H1 (cell line): ENCODE results near the gene HEATR5A.

Source experiments
- CHD2 ChIP-seq: IDR thresholded peaks from 2 replicates; pipeline ENCODE4 v1.6.1; 2012; ENCODE audit warnings: low read length, improper control_type of control experiment
- CREB1 ChIP-seq: IDR thresholded peaks from 2 replicates; pipeline ENCODE4 v1.6.1; 2012; ENCODE audit warnings: inconsistent platforms
- GABPA ChIP-seq: IDR thresholded peaks from 2 replicates; pipeline ENCODE4 v1.6.1; 2011; ENCODE audit warnings: mild to moderate bottlenecking, low read length, moderate library complexity, borderline replicate concordance; ENCODE audit not compliant: insufficient read depth
- TAF1 ChIP-seq: IDR thresholded peaks from 2 replicates; pipeline ENCODE4 v1.6.1; 2011; ENCODE audit warnings: mild to moderate bottlenecking, low read depth, low read length
- TF ChIP-seq, protein P1 (sequence below): IDR thresholded peaks from 2 replicates; pipeline ENCODE4 v1.6.1; 2012; ENCODE audit warnings: low read length, inconsistent platforms
- TF ChIP-seq, protein P2 (sequence below): IDR thresholded peaks from 2 replicates; pipeline ENCODE4 v1.6.1; 2011; ENCODE audit warnings: low read depth, mild to moderate bottlenecking, low read length; ENCODE audit not compliant: insufficient read depth
- TF ChIP-seq, protein P3 (sequence below), 3 experiments: IDR thresholded peaks; 1 replicate in 2 of 3; 2 replicates in 1 of 3; pipeline versions ENCODE4 v1.5.1 to v1.6.1; 2011; ENCODE audit warnings: low read length in 3 of 3, mild to moderate bottlenecking in 3 of 3, inconsistent platforms in 2 of 3, low read depth in 1 of 3, moderate library complexity in 1 of 3; ENCODE audit not compliant: insufficient read depth in 1 of 3; ENCODE audit errors: control extremely low read depth in 1 of 3

DNA sequence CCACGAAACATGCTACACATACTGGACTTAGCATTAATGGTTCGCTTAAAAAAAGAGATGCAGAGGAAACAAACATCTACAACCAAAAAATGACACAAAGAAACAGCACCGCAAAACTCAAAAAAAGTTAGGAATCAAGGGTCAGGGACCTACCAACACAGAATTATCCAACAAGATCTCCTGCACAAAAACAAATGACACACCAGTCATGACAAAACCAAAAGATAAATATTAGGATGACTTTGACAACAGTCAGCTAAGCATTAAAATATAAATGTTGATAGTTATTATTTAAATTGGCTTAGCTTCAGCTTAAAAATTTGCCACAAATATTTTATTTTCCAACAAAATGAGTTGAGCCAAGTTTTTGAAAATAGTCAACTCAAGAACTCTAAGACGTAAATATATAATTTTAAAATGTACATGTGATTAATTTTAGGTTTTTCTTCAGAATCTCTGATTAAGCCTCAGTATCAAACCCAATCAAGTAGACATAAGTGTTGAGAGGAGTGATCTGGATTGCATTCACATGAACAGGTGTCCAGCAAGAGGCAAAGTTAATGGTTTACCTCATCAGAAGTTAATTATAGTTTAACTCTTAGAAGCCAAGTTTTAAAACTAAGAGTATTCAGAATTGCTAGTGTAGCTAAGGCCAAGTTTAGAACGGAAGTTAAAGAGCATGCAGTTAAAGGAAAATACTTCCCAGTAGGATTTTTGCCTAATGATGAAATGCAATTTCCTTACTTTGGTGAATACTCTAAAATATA is 79.9 kb downstream of the HEATR5A start:
- TF ChIP-seq CREB1 = no peak
- TF ChIP-seq CHD2 = no peak
- TF ChIP-seq, protein P1, sequence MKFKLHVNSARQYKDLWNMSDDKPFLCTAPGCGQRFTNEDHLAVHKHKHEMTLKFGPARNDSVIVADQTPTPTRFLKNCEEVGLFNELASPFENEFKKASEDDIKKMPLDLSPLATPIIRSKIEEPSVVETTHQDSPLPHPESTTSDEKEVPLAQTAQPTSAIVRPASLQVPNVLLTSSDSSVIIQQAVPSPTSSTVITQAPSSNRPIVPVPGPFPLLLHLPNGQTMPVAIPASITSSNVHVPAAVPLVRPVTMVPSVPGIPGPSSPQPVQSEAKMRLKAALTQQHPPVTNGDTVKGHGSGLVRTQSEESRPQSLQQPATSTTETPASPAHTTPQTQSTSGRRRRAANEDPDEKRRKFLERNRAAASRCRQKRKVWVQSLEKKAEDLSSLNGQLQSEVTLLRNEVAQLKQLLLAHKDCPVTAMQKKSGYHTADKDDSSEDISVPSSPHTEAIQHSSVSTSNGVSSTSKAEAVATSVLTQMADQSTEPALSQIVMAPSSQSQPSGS = no peak
- TF ChIP-seq, protein P2, sequence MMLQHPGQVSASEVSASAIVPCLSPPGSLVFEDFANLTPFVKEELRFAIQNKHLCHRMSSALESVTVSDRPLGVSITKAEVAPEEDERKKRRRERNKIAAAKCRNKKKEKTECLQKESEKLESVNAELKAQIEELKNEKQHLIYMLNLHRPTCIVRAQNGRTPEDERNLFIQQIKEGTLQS = no peak
- TF ChIP-seq, protein P3, sequence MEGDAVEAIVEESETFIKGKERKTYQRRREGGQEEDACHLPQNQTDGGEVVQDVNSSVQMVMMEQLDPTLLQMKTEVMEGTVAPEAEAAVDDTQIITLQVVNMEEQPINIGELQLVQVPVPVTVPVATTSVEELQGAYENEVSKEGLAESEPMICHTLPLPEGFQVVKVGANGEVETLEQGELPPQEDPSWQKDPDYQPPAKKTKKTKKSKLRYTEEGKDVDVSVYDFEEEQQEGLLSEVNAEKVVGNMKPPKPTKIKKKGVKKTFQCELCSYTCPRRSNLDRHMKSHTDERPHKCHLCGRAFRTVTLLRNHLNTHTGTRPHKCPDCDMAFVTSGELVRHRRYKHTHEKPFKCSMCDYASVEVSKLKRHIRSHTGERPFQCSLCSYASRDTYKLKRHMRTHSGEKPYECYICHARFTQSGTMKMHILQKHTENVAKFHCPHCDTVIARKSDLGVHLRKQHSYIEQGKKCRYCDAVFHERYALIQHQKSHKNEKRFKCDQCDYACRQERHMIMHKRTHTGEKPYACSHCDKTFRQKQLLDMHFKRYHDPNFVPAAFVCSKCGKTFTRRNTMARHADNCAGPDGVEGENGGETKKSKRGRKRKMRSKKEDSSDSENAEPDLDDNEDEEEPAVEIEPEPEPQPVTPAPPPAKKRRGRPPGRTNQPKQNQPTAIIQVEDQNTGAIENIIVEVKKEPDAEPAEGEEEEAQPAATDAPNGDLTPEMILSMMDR (IDR thresholded peaks at IDR 0.05; ENCODE audit: control extremely low read depth in 1 of 3, insufficient read depth in 1 of 3, low read depth in 1 of 3, low read length in 3 of 3) = no peak
- no peak for TF ChIP-seq TAF1
- no peak for TF ChIP-seq GABPA
